Chondrocyte (in vitro differentiated cells): ENCODE results near the gene EYA4. TPM values are rescaled to one million over a fixed set of nuclear protein-coding genes. Genes with fewer than 3 reads are reported as not detected.
"Not testable (repeated sequence)": the region's sequence is repeated elsewhere in the genome, so short reads cannot be mapped to it uniquely, and the experiment has no call there.

Experiments
- DNase-seq: peaks from one replicate; pipeline ENCODE4 v3.0.0; 2021; ENCODE audit warnings: mixed read lengths, low spot score
- H3K27ac Mint-ChIP-seq: one replicate; pipeline ENCODE4 v1.8.0; 2021; ENCODE audit warnings: mild to moderate bottlenecking, moderate library complexity, mixed read lengths; ENCODE audit not compliant: unreplicated experiment
- H3K27me3 Mint-ChIP-seq: 2 replicates; pipeline ENCODE4 v1.8.0; 2021; ENCODE audit warnings: low read depth, mixed read lengths
- H3K36me3 Mint-ChIP-seq: 2 replicates; pipeline ENCODE4 v1.8.0; 2021; ENCODE audit warnings: low read depth, mixed read lengths
- H3K4me1 Mint-ChIP-seq: 2 replicates; pipeline ENCODE4 v1.8.0; 2021; ENCODE audit warnings: low read depth, mild to moderate bottlenecking, mixed read lengths
- H3K4me3 Mint-ChIP-seq: one replicate; pipeline ENCODE4 v1.8.0; 2021; ENCODE audit warnings: mild to moderate bottlenecking, moderate library complexity, mixed read lengths; ENCODE audit not compliant: unreplicated experiment
- H3K9me3 Mint-ChIP-seq: 2 replicates; pipeline ENCODE4 v1.8.0; 2021; ENCODE audit warnings: low read depth, mixed read lengths
- CTCF ChIP-seq: fragments of 200-600 bp; sonication (generic); IDR thresholded peaks from 2 replicates; pipeline ENCODE4 v1.5.0; 2021; ENCODE audit warnings: antibody characterized with exemption, mild to moderate bottlenecking, moderate library complexity
- total RNA-seq: library from RNA; stranded (reverse); gene quantifications from 3 replicates; pipeline ENCODE4 v1.2.1, GENCODE V29; 2021

EYA4 gene
- total RNA-seq, 1 donor from 2014 or later = 7.9 TPM

- Mint-ChIP-seq H3K4me3 (no peak overlapping the region), H3K36me3 (no peaks in the 10 kb centered on the region), H3K9me3 (peaks cover 2% of the 10 kb centered on the region), H3K4me1 (peaks cover 34% of the 10 kb centered on the region), H3K27me3 (no peaks in the 10 kb centered on the region), H3K27ac (no peak overlapping the region)
- DNase-seq = no peak
- TF ChIP-seq CTCF = no peak
These were observed 153.5 kb downstream of the EYA4 start for GRCh38 chr6:133394630-133395029.

GRCh38 chr6:133396233-133396983 is 155.3 kb downstream of the EYA4 start:
- Mint-ChIP-seq H3K27ac (peak overlapping the region; percentile 43), H3K9me3 (peaks cover 5% of the 10 kb centered on the region), H3K27me3 (no peaks in the 10 kb centered on the region), H3K4me3 (no peak overlapping the region), H3K4me1 (peaks cover 37% of the 10 kb centered on the region), H3K36me3 (no peaks in the 10 kb centered on the region)
- TF ChIP-seq CTCF = no peak
- DNase-seq = no peak

- H3K27me3 Mint-ChIP-seq = no peaks in the 10 kb centered on the region
- no peak overlapping the region for H3K27ac Mint-ChIP-seq
- no peaks in the 10 kb centered on the region for H3K36me3 Mint-ChIP-seq
- DNase-seq = no peak
- H3K4me1 Mint-ChIP-seq = peaks cover 41% of the 10 kb centered on the region
- H3K4me3 Mint-ChIP-seq = no peak overlapping the region
- TF ChIP-seq CTCF = no peak
- H3K9me3 Mint-ChIP-seq = peaks cover 5% of the 10 kb centered on the region
These were observed 155.8 kb downstream of the EYA4 start for GRCh38 chr6:133396984-133397348.

- DNase-seq, H3K36me3 Mint-ChIP-seq, H3K9me3 Mint-ChIP-seq, H3K4me3 Mint-ChIP-seq, H3K27ac Mint-ChIP-seq, H3K27me3 Mint-ChIP-seq: not testable (repeated sequence)
- H3K4me1 Mint-ChIP-seq = peaks cover 48% of the 10 kb centered on the region
These were observed 156.4 kb downstream of the EYA4 start for GRCh38 chr6:133397601-133398000.

GRCh38 chr6:133399426-133399825 is 158.3 kb downstream of the EYA4 start:
- Mint-ChIP-seq H3K4me1 (peaks cover 57% of the 10 kb centered on the region), H3K36me3 (no peaks in the 10 kb centered on the region), H3K4me3 (no peak overlapping the region), H3K27ac (peak overlapping the region; percentile 86), H3K27me3 (no peaks in the 10 kb centered on the region), H3K9me3 (peaks cover 5% of the 10 kb centered on the region)
- no peak for TF ChIP-seq CTCF
- DNase-seq = no peak

- Mint-ChIP-seq H3K27ac (peak overlapping the region; percentile 28), H3K4me3 (no peak overlapping the region), H3K36me3 (no peaks in the 10 kb centered on the region), H3K27me3 (no peaks in the 10 kb centered on the region), H3K4me1 (peaks cover 48% of the 10 kb centered on the region), H3K9me3 (peaks cover 3% of the 10 kb centered on the region)
- DNase-seq = no peak
- TF ChIP-seq CTCF = no peak
These were observed 163.0 kb downstream of the EYA4 start for GRCh38 chr6:133404151-133404550.
